Measurements from ENCODE around the gene IQGAP3.

IQGAP3 gene

DNA sequence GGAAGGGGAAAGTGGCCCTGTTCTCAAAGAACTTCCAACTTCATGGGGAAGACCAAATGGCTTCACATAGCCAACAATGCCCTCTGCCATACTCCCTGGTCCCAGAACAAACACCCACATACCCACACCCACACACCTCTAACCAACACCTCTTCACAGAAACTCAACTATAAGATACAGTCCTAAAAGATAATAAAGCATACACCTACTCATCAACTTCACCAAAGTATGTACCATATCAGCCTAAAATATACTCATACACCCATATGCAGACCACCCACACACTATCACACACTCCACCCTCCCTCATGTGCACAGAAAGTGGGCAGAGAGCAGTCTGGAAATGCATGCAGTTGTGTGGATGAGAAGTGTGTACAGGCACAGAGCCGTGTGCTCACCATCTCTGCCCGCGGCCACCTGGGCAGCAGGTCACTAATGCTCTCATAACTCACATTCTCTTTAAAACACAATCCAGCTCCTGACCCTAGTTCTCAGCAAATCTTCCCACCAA is 27.7 kb downstream of the IQGAP3 start:
- DNase-seq (ENCODE audit: low read depth in 2 of 2): no peak

DNA sequence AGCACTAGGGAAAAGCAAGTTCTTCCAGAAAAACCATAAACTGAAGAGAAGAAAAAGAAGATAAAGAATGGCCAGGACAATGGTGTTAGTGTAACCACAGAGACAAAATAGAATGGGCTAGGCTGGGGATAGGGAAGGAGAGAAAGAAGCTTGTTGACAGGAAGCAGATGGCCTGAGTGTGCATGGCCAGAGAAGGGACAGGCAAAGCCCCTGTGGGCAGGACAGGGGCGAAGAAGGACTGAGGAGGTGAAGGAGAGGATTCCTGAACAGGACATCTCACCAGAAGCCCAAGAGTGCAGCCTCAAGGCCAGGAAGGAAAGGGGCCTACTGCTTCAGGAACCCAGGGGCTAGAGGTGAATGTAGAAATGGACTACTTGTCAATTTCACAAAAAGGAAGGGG is 29.3 kb downstream of the IQGAP3 start:
- no peak for DNase-seq (ENCODE audit: low read depth in 2 of 2)

DNA sequence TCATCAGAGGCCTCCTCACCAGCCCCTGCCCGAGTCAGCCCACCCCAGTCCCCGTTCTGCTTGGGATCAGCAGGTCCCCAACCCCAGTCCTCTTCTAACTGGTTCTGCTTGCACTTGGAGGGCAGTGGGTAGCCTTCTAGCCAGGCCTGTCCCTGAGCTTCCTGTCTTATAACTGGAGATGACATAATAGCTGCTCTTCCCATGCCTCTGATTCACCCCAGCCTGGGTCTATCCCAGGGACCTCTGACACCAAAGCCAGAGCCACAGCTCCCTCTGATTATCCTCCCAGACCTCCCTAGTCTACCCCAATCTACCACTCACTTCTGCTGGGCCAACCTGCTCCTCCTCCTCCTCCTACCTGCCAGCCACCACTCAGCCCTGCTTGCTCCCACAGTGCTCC is 31.4 kb downstream of the IQGAP3 start:
- DNase-seq (ENCODE audit: low read depth in 2 of 2): no peak

DNA sequence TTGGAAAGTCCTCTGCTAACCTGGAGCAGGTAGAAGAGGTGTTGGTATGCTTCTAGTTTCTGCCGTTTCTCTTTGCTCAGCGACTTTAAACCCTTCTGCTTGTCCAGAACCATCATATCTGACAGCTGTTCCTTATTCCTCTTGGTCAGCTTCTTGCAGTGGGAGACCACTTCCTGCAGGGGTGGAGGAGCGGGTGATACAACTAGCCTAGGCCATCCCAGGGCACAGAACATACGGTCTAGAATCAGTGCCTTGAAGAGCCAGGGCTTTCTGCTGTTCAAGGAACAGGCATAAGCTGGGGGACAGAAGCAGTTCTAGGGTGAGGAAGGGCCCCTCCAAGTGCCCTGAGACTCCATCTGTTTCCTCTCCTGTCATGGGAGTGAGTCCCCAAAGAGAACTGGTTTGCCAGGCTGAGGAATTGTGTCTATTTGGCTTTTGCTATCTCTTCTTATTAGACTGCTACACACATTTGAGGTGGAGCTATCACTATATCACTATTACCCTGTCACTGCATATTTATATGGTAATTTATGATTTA is 32.5 kb downstream of the IQGAP3 start:
- DNase-seq (ENCODE audit: low read depth in 2 of 2): no peak

DNA sequence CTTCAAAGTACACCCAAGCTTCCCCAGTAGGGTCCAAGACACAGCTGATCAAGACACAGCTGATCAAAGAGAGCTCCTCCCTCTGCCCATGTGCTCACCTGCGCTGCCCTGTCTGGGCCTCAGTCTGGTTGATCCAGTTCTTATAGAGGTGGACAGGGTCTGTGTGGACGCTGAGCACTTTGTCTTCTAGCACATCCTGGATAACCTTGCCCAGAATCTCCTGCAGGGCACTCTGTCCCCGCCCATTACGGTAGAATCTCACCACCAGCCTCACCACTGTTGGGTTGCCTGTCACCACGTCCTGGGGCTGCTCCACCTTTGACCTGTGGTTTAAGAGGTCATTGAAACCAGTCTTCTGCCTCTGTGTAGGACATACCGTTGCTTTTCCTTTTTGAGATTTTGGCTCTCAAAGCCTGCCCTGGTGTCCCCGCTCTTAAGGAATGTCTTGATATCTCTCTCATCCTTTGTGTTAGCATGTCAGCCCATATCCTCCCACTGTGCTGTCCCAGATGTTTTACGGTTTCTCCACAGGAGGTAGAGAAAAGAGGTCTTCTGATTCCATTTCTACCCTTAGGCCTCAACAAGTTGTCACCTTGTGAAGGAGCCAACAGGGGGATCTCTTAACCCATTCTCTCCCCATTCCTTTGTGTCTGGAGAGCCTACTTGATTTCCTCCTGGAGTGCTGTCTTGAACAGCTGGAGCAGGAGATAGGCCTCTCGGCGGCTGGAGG is 33.5 kb downstream of the IQGAP3 start:
- no peak for DNase-seq (ENCODE audit: low read depth in 2 of 2)

DNA sequence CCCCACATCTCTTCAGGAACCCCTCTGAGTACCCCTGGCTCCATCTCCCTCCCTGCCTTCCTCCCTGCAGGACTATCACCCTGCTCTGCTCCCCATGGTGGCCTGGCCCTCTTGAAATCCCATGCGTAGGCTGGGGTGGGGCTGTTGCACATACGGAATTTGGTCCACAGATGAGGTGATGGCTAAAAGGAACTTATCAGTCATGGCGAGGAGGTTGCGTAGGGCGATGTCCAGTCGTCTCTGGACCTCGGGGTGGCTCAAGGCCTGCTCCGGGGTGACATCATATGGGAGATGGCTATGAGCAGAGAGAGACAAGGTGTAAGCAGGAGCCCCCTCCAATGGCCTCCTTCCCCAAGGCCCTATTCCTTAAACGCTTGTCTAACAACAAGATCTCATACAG is 35.3 kb downstream of the IQGAP3 start:
- DNase-seq (ENCODE audit: low read depth in 2 of 2): no peak

DNA sequence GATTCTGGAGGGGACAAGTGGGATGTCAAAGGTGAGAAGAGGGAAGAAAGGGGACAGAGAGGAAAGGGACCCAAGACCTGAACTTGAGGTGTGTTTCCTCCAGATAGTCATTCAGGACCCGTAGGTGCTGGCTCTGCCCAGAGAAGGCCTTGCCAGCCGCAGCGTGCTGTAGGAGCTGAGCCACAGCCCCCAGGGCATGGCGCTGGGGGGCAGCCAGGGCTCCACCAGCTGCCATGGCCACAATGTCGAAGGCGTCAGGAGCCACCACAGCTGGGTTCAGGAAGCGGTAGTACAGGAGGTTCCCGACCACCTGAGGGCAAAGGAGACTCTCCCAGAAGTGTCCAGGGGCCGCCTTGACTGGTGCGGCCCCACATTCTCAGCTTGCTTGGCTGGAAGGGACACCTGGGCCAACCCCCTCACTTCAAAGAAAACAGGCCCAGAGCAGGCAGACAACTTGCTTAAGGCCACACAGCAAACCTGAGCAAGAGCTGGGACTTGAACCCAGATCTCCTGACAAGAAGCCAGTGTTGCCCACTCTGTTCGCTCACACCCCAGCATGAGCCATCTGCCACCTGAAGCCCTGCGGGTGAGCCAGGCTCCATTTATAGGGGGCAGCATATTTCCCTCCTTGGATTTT is 37.8 kb downstream of the IQGAP3 start:
- no peak for DNase-seq (ENCODE audit: low read depth in 2 of 2)

DNA sequence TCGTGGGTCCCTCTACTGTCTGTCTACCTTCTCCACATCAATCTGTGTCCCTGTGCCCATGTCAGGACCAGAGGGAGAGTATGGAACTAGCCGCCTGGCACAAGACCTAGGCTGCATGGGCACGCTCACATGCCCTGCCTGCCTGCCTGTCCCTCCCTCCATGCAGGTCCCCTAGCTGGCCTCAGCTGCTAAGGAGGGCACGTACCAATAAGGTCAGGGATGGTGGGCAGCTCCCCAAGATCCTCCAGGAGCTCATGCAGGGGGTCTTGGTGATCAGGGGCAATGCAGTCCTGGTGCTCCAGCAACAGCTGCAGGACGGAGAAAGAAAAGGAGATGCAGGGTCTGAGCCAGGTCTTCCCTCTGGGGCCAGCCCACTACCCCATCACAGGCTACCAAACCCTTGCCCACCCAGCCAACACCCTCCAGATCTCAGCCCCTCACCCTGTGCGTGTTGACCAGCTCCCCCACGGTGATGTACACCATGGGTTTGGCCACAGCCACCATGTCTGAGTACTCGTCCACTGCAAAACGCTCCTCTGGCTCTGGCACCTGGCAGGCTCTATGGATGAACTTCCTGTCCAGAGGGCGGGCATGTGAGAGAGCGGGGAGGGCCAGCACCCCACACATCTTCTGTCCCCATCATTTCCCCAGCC is 38.7 kb downstream of the IQGAP3 start:
- DNase-seq (ENCODE audit: low read depth in 2 of 2): no peak

DNA sequence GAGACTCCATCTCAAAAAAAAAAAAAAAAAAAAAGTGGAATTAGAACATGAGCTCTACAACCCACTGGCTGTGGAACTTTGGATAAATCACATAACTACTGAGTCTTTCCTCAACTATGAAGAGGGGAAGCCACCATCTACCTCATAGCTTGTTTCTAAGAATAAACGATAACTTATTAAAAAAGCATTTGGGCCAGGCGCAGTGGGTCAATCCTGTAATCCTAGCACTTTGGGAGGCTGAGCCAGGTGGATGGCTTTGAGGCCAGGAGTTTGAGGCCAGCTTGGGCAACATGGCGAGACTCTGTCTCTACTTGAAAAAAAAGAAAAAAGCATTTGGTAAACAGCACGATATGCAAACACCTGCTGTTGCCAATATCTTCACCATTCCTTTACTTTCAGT is 40.0 kb downstream of the IQGAP3 start:
- DNase-seq (ENCODE audit: low read depth in 2 of 2): no peak

DNA sequence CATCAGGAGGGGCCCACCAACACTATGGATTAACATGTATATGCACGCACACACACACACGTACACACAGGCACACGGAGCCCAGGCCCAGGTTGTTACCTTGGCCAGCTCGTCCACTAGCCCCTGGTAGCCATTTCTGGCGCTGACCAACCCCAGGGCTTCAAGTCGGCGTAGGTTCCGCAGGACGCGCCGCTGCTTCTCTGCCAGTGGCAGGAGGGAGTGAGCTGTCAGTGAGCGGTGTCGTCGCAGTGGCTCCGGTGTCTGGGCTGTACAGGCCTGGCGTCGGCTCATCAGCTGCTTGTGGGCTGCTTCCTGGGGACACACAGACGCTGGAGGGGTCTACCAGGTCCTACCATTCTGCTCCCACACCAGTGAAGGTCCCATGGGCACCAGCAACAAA is 42.4 kb downstream of the IQGAP3 start:
- DNase-seq (ENCODE audit: low read depth in 2 of 2): no peak

DNA sequence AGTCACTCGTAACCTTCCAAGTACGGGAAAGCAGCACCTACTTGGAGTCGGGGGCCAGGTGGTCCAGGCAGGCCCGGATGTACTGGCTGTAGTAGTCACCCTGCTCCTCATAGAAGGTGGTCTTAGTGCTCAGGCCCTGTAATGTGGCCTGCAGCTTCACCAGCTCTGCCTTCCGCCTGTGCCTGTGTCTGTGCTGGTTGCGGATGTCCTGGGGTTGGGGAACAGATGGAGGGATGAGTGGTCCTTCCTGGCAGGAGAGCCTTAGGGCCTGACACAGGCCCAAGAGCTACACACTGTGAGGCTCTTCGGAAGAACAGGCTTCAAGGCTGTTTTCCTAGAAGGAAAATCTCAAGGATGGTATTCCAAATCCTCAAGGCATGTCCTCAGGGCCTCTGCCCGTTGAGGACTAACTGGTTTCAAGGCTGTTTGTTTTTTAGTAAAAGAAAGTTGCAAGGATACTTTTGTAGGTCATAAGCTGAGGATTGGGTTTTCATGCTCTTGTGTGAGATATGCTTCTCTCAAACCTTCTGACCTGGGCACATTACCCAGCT is 43.4 kb downstream of the IQGAP3 start:
- DNase-seq (ENCODE audit: low read depth in 2 of 2): no peak

DNA sequence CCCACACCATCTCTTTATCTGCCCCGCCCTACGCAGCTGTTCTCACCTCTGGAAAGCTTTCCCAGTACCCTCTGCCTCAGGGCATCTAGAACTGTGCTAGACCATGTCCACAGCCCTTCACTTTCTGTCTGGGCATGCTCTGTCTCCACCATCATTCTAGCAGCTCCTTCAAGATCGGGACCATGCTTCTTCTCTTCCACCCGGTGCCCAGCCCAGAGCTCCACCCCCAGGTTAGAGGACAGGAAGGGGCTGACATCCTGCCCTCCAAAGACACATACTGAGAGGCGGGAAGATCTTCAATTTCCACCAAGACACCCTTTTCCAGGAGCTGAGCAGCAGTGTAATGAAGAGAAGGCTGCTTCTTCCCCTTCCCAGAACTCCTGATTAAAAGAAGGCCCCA is 44.1 kb downstream of the IQGAP3 start:
- DNase-seq (ENCODE audit: low read depth in 2 of 2): no peak

DNA sequence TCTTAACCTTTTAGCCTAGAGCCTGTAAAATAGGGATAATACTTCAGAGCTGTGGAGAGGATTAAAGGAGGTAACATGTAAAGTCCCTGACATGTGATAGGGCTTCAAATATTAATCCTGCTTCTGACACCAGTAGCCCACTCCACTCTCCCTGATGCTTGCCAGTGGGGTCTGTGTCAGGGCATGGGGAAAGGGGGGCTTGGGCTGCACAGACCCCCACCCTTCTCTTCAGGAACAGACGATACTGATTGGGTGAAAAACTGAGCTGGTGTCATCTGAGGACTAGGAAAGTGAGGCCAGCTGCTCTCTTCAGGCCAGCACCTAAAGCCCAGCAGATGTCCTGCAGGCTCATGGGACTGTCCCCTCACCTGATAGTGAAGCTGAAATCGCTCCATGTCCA is 44.8 kb downstream of the IQGAP3 start:
- DNase-seq (ENCODE audit: low read depth in 2 of 2): no peak

DNA sequence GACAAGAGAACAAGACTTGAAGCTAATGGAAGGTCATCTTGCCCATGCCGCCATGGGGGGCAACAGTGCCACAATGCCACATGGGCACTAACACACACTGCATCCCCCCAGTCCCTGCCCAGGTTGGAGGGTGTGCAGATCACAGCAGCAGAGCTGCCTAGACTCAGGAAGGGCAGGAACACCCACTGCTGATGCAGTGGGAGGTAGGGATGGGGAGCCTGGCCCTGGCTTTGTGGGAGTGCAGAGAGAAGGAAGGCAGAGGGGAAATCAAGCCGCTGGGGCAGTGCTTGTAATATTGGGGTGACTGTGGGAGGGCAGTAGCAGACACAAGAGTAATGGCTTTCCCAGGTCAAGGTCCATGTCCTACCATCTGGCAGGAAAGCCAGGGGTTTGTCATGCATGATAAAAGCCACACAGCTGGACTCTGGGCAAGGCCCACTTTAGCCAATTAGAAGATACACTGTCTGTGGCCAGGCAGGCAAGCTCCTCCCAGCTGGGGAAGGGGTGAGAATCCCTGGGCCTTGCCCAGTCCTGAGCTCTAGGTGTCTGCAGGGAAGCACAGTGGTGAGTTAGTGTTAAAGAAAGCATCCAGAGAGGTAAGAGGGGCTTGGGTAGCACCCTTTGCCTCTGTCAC is 46.4 kb downstream of the IQGAP3 start:
- DNase-seq (ENCODE audit: low read depth in 2 of 2): no peak

DNA sequence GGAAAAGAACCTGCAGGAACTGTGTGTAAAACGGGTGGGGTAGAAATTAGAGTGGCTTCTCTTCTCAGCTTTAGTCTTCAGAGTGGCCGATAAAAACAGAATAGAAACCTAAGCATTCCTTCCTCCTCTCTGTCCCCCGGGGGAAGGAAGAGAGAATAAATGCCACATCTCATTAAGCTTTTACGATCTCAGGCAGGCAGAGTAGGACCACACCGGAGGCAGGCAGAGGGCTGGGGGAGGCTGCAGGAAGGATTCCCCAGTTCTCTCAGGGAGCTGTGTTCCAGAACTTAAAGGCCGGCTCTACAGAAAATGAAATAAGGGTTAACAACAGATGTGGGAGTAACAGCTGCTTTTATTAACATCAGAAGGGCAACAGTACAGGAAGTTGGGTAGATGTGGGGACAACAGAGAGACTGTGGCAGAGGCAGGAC is 47.3 kb downstream of the IQGAP3 start:
- no peak for DNase-seq (ENCODE audit: low read depth in 2 of 2)

DNA sequence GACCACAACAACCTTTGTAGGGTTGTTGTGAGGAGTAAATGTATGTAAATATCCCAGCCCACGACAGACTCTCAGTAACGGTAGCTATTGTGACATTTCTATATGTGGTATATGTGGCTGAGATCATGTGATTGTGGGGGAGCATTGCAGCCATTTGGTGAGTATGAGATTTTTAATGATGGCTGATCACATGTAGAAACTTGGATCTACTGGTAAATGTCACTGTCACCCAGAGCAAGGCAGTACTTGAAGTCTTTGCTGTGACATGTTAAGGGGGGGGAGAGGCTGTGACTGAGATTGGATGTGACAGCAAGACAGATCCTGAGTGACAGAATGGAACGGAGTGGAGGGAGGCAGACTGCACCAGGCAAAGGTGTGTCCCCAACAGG is 47.9 kb downstream of the IQGAP3 start:
- no peak for DNase-seq (ENCODE audit: low read depth in 2 of 2)

DNA sequence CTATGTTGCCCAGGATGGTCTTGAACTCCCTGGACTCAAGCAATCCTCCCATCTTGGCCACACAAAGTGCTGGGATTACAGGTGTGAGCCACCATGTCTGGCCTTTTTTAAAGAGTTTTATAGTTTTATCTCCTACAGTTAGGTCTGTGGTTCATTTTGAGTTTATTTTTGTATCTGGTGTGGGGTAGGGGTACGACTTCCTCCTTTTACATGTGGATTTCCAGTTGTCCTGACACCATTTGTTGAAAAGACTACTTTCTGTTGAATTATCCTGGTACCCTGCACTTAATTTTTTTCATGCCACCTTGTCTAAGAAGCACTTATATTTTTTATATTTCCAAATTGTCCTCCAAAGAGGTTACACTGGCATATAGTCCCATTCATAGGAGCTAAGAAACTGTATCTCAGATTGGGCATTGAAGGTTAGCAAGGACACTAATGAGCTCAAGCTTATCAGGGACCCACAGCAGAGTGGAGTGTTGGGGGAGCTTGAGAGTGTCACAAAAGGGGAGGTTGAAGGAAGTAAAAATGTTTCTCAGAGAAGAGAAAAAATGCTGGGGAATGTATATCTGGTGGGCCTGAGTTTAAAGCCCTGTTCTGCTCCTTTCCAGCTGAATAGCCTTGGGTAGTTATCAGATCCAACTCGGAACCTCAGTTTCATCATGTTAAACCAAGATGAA is 48.4 kb downstream of the IQGAP3 start:
- DNase-seq (ENCODE audit: low read depth in 2 of 2): no peak

DNA sequence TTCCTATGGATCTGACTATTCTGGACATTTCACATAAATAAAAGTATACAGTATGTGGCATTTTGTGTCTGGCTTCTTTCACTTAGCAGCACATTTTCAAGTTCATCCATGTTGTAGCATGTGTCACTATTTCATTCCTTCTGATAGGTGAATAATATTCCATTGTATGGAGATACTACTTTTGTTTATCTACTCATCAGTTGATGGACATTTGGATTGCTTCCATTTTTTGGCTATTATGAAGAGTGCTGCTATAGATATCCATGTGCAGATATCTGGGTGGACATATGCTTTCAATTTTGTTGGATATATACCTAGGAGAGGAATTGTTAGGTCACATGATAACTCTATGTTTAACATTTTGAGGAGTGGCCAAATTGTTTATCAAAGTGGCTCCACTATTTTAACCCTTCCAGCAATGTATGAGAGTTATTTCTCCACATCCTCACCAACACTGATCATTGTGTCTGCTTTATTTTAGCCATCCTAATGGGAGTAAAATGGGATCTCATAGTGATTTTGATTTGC is 49.9 kb downstream of the IQGAP3 start:
- DNase-seq (ENCODE audit: low read depth in 2 of 2): no peak

DNA sequence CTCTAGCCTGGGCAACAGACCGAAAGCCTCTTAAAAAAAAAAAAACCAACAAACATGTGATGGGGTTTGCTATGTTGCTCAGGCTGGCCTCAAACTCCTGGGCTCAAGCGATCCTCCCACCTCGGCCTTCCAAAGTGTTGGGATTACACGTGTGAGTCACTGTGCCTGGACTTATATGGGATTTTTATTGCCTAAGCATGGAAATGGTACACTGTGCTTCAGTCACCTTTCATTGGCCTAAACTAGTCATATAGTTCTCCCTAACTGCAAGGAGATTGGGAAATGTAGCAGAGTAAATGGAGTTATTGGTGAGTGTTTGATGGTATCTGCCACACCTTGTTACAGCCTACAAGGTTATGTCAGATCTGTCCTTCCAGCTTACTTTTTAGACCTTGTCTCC is 54.6 kb downstream of the IQGAP3 start:
- no peak for DNase-seq (ENCODE audit: low read depth in 2 of 2)

DNA sequence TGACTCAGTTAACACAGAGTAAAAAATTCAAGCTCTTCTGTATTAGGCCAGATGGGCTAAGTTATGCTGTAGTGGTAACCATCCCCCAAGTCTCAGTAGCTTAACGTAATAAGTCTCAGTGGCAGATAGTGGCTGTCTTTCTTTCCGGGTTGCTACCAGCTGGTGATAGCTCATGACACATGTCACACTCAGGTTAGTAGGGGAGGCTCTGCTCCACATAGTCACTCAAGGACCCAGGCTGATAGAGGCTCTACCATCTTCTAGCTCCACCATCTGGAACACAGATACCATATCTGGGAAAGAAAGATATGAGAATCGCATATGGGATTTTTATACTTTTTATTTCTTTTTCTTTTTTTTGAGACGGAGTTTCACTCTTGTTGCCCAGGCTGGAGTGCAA is 55.5 kb downstream of the IQGAP3 start:
- DNase-seq (ENCODE audit: low read depth in 2 of 2): no peak

DNA sequence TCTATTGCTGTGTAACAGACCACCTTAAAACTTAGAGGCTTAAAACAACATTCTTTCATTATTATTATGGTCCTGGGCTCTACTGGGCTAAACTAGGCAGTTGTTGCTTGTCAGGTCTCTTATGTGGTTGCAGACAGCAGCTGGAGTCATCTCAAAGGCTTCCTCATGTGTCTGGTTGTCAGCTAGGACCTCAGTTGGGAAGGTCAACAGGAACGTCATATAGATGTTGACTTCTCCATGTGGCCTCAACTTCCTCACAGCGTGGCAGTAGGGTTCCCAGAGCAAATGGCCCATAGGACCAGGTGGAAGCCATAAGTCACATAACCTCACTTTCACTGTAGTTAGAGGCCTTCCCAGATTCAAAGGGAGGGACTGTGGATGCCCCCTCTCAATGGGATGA is 56.4 kb downstream of the IQGAP3 start:
- DNase-seq (ENCODE audit: low read depth in 2 of 2): no peak
